HG03064 (cell line): ENCODE measurements around the gene OR4C15.

Experiments
- ATAC-seq: cut with Tn5 transposase; IDR thresholded peaks from one replicate; pipeline ENCODE4 v1.9.1; 2021; ENCODE audit warnings: low read depth; ENCODE audit not compliant: unreplicated experiment

The OR4C15 gene

DNA sequence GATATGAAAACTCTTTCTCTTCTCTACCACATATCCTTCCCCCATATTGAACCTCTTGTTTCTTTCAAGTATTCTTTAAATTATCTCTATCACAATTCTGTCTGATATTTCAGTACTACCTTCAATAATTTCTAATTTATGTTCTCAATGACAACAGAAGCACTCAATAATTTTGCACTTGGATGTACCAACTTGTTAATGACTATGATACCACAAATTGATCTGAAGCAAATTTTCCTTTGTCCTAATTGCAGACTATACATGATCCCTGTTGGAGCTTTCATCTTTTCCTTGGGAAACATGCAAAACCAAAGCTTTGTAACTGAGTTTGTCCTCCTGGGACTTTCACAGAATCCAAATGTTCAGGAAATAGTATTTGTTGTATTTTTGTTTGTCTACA lies at the start of gene OR4C15:
Gene OR4C15, plus strand, starts transcription at position 301 of the 400 bp plus-strand sequence. Its CDS starts 0 bp downstream, at position 301.
- no peak for ATAC-seq

DNA sequence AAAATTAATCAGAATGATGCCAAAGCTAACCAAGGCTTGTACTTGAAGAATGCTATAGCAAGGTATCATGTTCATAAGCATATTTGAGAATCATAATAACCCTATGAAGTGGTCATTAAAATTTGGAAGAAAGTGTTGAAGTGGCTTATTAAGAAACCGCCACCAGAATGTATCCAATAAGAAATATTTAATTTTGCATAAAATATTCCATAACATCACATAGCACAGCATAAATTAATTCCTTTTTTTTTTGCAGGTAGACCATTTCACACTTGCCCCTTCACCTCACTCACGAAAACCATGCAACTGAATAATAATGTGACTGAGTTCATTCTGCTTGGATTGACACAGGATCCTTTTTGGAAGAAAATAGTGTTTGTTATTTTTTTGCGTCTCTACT lies 17.6 kb downstream of the OR4C15 start, which contains the start of gene OR4C16:
Gene OR4C16, plus strand, starts transcription at position 301 of the 400 bp plus-strand sequence. Its CDS starts 0 bp downstream, at position 301.
- ATAC-seq, result no peak

DNA sequence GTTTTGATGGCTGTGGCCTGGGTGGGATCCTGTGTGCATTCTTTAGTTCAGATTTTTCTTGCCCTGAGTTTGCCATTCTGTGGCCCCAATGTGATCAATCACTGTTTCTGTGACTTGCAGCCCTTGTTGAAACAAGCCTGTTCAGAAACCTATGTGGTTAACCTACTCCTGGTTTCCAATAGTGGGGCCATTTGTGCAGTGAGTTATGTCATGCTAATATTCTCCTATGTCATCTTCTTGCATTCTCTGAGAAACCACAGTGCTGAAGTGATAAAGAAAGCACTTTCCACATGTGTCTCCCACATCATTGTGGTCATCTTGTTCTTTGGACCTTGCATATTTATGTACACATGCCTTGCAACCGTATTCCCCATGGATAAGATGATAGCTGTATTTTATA lies 18.3 kb downstream of the OR4C15 start:
- no peak for ATAC-seq
